Activated CD4-positive, alpha-beta T cell treated with anti-CD3 and anti-CD28 coated beads, Interleukin-2, amount 50 U/mL, for 24 hours (primary cell): ENCODE results near the gene SLC10A4.
"Not testable (repeated sequence)": the region's sequence is repeated elsewhere in the genome, so short reads cannot be mapped to it uniquely, and the experiment has no call there.

Experiments
- DNase-seq, 2 donors: peaks; one replicate each; pipeline ENCODE4 v3.0.0-alpha.2; 2020; ENCODE audit warnings: low read depth in 1 of 2, low spot score in 1 of 2

Gene SLC10A4, protein sequence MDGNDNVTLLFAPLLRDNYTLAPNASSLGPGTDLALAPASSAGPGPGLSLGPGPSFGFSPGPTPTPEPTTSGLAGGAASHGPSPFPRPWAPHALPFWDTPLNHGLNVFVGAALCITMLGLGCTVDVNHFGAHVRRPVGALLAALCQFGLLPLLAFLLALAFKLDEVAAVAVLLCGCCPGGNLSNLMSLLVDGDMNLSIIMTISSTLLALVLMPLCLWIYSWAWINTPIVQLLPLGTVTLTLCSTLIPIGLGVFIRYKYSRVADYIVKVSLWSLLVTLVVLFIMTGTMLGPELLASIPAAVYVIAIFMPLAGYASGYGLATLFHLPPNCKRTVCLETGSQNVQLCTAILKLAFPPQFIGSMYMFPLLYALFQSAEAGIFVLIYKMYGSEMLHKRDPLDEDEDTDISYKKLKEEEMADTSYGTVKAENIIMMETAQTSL

DNA sequence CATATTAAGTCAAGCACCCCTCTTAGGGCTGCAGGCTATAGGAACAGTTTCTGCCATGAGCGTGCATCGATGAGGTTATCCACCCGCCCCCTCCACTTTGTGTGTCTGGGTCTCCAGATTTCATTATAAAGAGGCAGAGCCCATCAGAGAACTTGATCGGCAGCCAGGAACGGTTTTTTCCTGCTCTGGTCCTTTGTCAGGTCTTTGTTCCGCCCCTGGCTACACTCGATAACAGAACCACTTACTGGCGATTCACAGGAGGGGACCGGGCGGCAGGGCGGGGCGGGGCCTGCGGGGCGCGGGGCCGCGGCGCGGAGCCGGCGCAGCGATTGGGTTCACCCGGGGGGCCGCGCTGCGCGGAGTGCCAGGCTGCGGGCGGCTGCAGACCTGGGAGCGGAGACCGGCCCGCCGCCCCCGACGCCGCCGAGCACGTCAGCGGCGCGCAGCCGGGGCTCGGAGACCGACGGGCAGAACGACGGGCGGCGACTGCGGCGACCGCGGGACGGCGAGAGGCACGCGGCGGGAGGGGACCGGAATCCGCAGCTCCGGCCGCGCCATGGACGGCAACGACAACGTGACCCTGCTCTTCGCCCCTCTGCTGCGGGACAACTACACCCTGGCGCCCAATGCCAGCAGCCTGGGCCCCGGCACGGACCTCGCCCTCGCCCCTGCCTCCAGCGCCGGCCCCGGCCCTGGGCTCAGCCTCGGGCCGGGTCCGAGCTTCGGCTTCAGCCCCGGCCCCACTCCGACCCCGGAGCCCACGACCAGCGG is at the start of gene SLC10A4:
Gene SLC10A4, plus strand, starts transcription at position 338 of the 771 bp plus-strand sequence. Its CDS starts 219 bp downstream, at position 557.
- no peak for DNase-seq

DNA sequence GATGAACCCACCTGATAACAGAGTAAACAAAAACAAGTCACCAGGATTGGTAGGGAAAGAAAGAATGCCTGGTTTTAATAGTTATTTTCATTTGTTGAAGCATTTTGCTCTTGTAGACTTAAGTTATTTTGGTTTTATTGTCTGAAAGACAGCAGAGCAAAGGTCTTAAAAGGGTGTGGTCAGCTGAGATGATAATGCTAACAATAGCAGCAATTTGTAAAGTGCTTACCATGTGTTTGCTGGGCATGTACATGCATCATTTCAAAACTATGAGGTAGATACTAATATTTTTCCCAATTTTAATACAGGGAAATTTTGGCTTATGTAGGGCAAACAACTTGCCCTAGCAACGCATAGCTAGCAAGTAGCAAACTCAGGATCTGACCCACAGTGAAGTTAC is 46.8 kb upstream of the SLC10A4 start:
- no peak for DNase-seq

DNA sequence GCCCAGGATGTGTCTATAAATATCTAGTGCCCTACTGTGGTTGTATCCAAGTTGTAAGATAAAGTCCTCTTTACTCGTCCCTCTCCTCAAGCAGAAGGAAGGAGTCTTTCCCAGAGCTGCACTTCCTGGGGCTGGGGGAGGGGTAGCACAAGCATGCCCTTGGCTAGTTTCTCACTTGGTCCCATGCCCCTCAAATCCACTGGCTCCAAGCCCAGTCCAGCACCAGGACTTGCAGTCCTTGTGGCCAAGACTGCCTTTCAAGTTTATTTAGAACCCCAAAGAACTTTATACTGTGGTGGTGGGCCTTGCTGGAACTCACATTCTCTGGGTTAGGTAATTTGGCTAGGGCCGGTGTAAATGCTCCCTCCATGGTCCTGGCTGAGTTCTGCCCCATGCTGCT is 43.2 kb upstream of the SLC10A4 start:
- no peak for DNase-seq

DNA sequence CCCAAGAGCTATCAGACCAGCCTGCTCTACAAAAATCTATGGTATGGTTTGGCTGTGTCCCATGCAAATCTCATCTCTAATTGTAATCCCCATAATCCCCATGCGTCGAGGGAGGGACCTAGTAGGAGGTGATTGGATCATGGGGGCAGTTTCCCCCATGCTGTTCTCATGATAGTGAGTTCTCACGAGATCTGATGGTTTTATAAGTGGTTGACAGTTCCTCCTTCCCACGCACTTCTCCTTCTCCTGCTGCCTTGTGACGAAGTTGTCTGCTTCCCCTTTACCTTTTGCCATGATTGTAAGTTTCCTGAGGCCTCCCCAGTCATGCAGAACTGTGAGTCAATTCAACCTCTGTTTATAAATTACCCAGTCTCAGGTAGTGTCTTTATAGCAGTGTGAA is 42.2 kb upstream of the SLC10A4 start:
- DNase-seq: not testable (repeated sequence)

DNA sequence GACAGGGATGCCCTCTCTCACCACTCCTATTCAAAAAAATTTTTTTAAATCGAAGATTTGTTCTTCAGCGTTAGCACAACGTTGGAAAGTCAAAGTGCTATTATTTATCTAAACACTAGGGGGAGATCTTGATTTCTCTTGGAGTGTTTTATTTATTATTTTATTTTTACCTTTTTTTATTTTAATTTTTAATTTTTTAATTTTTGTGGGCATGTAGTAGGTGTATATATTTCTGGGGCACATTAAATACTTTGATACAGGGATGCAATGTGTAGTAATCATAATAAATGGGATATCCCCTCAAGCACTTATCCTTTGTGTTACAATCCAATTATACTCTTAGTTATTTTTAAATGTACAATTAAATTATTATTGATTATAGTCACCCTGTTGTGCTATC is 37.4 kb upstream of the SLC10A4 start:
- DNase-seq: no peak

DNA sequence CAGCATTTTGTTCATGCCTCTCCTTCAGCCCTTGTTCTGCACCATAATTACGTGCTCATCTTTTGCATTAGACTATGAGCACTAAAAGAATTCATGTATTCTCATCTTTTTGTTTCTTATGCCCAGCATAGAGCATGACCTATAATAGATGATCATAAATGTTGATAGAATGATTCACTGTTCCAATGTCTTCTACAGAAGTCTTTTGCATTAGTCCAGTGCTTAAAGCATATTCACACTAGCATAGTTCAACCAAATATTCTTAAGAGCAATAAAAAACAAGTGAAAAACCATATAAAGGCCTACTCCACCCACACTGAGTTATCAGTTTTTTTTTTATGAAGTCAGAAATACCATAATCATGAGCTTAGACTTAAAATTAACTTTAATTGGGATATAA is 36.5 kb upstream of the SLC10A4 start:
- DNase-seq: no peak

DNA sequence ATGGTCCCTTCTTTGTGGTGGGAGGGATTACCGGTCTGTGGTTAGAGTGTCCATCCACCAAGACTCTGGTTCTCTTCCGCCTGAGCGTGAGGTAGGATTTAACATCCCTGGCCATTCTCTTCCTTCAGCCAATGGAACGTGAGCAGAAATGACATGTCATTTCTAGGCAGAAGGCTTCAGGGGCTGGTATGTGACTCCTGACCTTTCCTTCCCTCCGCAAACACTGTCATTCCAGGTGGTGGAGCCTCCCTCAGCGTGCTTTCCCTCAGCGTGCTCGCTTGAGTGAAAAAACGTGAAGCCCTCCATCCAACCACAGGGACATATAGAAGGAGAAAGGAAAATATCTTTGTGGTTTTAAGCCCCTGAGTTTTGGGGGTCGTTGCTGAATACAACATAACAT is 34.0 kb upstream of the SLC10A4 start:
- no peak for DNase-seq

DNA sequence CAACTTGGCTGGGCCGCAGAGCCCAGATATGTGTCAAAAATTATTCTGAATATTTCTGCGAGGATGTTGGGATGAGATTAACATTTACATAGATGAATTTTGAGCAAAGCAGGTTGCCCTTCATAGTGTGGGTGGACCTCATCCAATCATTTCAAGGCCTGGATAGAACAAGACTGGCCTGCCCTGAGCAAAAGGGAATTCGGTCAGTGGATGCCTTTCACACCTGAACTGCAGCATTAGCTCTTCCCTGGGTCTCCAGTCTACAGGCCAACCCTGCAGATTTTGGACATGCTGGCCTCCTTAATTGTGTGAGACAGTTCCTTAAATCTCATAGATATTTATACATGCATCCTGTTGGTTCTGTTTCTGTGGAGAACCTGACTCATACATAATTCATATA is 32.4 kb upstream of the SLC10A4 start:
- no peak for DNase-seq

DNA sequence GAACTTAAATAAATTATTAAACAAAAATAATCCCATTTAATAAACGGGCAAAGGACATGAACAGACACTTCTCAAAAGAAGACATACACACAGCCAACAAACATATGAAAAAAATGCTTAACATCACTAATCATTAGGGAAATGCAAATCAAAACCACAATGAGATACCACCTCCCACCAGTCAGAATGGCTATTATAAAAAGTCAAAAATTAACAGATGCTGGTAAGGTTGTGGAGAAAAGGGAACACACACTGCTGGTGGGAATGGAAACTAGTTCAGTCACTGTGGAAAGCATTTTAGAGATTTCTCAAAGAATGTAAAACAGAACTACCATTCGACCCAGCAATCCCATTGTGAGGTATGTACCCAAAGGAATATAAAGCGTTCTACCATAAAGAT is 31.5 kb upstream of the SLC10A4 start:
- not testable (repeated sequence) for DNase-seq

DNA sequence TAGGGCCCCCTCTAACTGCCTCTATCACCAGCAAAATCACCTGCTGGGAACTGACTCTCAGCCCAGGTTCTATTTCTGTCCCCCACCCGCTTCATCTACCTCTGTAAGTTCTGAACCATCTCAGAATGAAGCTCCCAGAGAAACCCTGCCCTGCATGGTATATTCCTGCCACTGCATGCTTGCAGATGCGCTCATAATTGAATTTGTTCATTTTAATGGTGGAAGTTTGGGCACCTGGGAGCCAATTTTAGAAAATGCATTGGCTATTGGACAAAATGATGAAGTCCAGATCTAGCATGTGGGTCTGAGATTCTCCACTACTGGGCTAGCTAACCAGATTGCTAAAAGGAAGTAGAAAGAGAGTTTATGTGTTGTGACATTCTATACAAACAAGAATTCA is 28.6 kb upstream of the SLC10A4 start:
- no peak for DNase-seq

DNA sequence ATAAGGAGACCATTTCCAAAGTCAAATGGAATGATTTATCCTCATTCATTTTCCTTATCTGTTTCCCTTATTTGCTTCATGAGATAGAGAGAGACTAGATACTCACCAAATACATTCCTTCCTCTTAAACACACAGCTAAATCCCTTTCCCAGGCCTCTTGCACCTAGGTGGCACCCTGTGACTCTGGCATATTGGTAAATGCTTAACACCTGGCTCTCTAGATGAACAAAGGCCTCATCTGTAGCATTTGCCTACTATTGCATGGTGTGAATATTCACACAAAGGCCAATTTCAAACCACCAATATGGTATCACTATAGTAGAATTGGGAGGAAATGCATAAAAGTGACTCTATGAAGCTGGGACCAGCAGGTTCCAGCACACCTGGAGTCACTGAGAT is 22.1 kb upstream of the SLC10A4 start:
- DNase-seq: no peak

DNA sequence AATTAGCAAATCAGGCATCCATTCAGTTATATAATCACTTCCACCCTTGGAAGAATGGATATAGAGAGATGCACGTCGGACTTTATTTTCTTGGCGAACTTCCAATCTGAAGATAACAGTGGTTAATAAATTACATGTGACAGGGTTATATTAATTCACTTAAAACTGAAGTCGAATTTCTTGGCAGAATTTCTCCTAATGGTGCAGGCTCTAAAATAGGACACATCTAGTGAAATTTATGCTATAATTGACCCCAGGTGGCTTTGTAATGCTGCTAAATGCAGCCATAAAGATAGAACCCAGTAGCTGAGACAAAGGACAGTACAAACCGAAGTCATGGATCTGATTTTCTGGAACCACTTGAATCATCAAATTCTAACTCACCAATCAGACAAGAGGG is 20.8 kb upstream of the SLC10A4 start:
- no peak for DNase-seq

DNA sequence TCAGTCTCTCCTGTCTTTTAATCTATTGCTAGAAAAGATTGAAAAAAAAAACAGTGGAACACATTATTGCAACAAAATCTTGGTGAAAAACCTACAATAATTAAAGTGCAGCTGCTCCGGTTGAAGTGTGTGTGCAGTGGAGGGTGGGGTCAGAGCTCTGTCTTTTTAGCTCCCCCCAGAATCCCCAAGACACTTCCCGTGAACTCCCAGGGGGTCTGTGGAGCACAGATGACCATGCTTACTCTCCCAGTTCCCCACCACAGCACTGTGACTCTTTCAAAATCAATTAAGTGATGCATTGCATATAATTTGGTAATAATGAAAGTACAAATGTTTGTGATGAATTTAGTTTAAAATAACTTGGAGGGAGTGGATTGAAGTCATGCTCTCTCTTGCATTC is 15.7 kb upstream of the SLC10A4 start:
- no peak for DNase-seq

DNA sequence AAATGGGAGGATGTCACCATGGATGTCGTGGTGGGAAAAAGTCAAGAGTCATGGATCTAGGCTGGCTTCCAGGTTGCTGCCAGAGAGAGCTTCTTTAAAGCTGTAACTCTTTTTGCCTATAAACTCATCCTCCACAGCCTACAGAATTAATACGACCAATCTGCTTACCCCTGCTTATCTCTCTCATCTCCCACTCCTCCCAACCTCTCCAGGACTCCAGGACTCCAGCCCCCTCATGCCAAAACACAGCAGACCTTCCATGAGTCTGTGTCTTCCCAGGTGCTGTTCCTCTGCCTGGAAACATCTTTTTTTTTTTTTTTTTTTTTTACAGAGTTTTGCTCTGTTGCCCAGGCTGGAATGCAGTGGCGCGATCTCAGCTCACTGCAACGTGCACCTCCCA is 15.3 kb upstream of the SLC10A4 start:
- no peak for DNase-seq

DNA sequence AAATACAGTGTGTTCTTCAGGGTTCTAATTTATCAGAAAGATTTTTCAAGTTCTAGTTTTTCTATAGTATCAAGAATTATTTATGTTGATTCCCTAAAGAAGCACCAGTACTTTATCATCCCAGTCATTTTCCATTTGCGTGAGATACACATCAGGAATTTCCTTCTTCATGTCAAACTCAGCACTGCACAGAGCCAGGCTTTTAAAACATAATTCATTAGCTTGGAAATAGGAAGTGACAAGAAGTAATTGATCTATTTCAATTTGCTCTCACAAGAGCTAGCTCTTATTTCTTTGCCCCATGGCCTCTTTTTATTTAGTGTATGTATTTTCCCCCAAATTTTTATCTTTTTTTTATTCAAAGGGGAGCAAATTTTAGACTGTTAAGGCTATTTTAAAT is 13.0 kb upstream of the SLC10A4 start:
- DNase-seq: no peak

DNA sequence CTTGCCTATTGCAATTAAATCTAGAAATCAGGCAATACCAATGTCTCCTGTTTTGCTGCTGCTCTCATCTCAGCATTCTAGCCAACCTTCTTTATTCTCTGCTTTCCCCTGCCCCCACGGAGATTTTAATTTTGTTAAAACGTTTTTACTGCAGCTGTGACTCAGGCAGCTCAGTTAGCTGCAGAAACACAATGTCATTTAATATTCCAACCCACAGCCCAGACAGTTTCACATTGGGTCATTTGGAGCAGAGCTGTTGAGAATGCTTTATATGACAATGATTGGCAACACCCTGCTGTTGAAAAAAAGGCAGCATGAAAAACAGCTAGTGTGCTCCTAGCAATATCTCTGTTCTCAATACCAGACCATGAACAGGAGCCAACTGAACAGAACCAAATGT is 12.6 kb upstream of the SLC10A4 start:
- no peak for DNase-seq

DNA sequence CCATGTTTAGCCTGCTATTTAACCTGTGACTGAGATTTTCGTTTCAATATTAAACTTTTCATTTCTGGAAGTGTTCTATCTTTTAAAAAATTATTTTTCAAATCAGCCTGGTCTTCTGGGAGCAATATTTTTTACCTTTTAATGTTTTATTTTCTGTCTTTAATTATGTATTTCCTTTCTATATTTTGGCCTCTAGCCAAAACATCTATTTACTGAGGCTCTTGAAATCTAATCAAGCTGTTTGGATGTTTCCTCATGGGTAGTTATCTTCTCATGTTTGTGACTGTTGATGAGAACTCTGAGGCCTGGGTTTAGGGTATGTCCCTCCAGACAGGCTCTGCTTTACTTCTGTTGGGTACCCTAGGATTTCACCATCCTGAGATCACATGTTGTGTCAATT is 10.3 kb upstream of the SLC10A4 start:
- DNase-seq: no peak

DNA sequence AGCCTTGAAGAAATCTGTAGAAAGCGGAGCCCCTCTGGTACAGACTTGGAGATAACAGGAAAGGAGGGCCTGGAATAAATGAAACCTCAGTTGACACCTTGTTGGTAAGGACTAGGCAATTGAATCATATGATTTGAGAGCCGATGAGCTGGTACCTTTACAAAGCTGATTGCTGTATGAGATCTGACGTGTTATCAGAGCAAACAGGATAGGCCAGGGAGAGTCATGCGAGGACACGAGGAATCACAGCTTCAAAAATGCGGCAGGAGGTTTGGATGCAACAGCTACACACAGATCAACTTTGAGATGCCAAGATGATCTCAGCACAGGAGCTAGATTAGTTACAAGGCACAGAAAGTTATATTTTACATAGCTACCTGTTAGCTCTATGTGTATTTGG is 7.4 kb upstream of the SLC10A4 start:
- DNase-seq: no peak

DNA sequence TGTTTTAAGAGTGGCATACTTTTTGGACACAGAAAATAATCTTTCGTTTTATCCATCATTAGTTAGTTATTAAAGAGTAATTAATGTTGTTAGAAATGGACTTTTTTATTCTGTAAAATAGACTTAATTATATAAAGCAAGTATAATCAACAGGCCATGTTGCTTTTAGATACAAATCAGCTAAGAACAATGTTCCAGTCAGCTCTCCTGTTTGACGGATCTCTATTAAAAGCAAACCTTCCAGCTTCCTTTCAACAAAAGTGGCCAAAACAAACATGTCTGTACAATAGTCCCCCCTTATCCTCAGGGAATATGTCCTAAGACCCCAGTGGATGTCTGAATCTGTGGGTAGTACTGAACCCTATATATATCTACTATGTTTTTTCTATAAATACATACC is 4.9 kb upstream of the SLC10A4 start:
- DNase-seq: no peak

DNA sequence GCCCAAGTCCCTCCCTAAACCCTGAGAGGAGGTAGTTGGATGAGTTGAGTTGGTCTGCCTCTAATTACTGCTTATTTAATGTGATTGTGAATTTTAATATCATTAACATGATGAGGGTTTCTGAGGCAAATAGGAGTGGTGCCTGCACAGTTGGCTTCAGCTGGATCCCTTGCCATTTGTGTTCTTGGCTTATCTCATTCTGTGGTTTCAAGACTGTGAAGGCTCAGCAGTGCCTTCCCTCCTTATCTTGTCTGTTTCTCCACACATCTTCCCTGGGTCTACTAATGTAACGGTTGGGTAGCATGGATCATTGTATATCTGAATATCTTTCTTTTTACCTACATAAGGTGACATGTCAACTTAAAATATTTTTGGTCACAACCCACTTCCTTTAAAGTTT is 1.6 kb upstream of the SLC10A4 start:
- no peak for DNase-seq

DNA sequence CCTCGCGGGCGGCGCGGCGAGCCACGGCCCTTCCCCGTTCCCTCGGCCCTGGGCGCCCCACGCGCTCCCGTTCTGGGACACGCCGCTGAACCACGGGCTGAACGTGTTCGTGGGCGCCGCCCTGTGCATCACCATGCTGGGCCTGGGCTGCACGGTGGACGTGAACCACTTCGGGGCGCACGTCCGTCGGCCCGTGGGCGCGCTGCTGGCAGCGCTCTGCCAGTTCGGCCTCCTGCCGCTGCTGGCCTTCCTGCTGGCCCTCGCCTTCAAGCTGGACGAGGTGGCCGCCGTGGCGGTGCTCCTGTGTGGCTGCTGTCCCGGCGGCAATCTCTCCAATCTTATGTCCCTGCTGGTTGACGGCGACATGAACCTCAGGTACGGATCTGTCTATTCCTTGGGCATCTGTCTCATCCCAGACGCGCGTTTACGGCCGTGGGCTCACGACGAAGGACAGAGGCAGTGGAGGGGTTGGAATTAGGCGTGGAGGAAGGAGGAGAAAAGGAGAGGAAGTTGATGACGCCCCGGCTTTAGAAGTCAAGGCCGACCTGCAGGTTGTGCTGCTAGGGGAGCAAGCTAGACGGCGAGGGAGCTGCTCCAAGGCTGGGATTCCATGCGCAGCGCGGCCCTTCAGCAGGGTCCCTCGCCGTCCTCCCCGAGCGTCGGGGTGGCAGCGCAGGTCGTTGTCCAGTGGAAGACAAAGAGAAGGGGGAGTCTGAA is 792 bp downstream of the SLC10A4 start:
- no peak for DNase-seq
